Testis (tissue), 3 donors: ENCODE data around the gene ALDH16A1. TPM values are rescaled to one million over a fixed set of nuclear protein-coding genes. Genes with fewer than 3 reads are reported as not detected.
A peak's percentile ranks its signal among the peaks of the same experiment; 100 is the strongest.

Source experiments
- DNase-seq: peaks from one replicate; pipeline ENCODE4 v3.0.0-alpha.2; 2019
- H3K27ac ChIP-seq, 2 donors: fragments of 200-600 bp; sonication (generic); one replicate each; pipeline ENCODE4 v1.5.1; 2019
- H3K27me3 ChIP-seq: fragments of 200-600 bp; sonication (generic); one replicate; pipeline ENCODE4 v1.5.1; 2019
- H3K36me3 ChIP-seq: fragments of 200-600 bp; sonication (generic); one replicate; pipeline ENCODE4 v1.5.1; 2017; ENCODE audit warnings: low read depth; ENCODE audit errors: missing control alignments
- H3K4me1 ChIP-seq: fragments of 200-600 bp; sonication (generic); one replicate; pipeline ENCODE4 v1.5.1; 2019
- H3K4me3 ChIP-seq, 2 donors: fragments of 200-600 bp; sonication (generic); one replicate each; pipeline ENCODE4 v1.5.1; 2017 to 2019
- H3K9me3 ChIP-seq: fragments of 200-600 bp; sonication (generic); one replicate; pipeline ENCODE4 v1.5.1; 2017
- CTCF ChIP-seq, 3 experiments: fragments of 450-650 bp in 2 of 3; fragments of 200-600 bp in 1 of 3; sonication (generic) in 1 of 3; IDR thresholded peaks; one replicate each; pipeline ENCODE4 v1.5.1; 2016 to 2019; ENCODE audit warnings: antibody characterized with exemption in 3 of 3, mild to moderate bottlenecking in 2 of 3, moderate library complexity in 1 of 3
- POLR2A ChIP-seq: fragments of 450-650 bp; IDR thresholded peaks from one replicate; pipeline ENCODE4 v1.6.1; 2017; ENCODE audit warnings: antibody characterized with exemption, mild to moderate bottlenecking, moderate library complexity
- WGBS, 2 donors: methylation state at CpG; one replicate each; pipeline ENCODE4 v1.1.5; 2018; 5-methylcytosine and 5-hydroxymethylcytosine counted together
- intact Hi-C: fragments of 100-400 bp; cut with DNase I; formaldehyde crosslinking; loops from one replicate; pipeline ENCODE4 v1.15.1; 2023; ENCODE audit warnings: low total_unique reads
- polyA plus RNA-seq: library from polyadenylated mRNA; stranded (reverse); fragments of 350-450 nt; fragmentation: Illumina TruSeq; extraction: RNeasy Lipid Tissue Mini Kit (QIAGEN cat#74804); gene quantifications from one replicate; pipeline ENCODE4 v1.2.3, GENCODE V29; 2014; ENCODE audit warnings: low read depth, low replicate concordance; ENCODE audit not compliant: insufficient read depth
- total RNA-seq, 2 donors: library from RNA; depleted of rRNA; stranded (reverse); fragments of >200 nt; gene quantifications; one replicate each; pipeline ENCODE4 v1.2.3, GENCODE V29; 2016

The ALDH16A1 gene
- total and polyA plus RNA-seq, 3 donors from 2014 or later: 8.5 to 24.7 (median 22.4) TPM

- no peaks in the 10 kb centered on the region for H3K27me3 ChIP-seq
- peaks cover 29% of the 10 kb centered on the region for H3K4me1 ChIP-seq
- WGBS, 2 donors: 43 to 56% methylated on average over 14 of the region's 14 CpGs
- intact Hi-C loops: no loop called here
- H3K36me3 ChIP-seq: no peaks in the 10 kb centered on the region
- H3K4me3 ChIP-seq: no peak overlapping the region
- DNase-seq: peak; percentile 75
- TF ChIP-seq POLR2A: no peak
- peak; percentile 54 to 82 (median 61) for TF ChIP-seq CTCF (IDR thresholded peaks at IDR 0.05)
- H3K9me3 ChIP-seq: no peaks in the 10 kb centered on the region
- no peak overlapping the region for H3K27ac ChIP-seq
Measured at GRCh38 chr19:49502866-49503581, 50.0 kb downstream of the ALDH16A1 start.

GRCh38 chr19:49503582-49503962, 50.5 kb downstream of the ALDH16A1 start:
- Histone ChIP-seq H3K27ac (no peak overlapping the region), H3K27me3 (no peaks in the 10 kb centered on the region), H3K9me3 (no peaks in the 10 kb centered on the region), H3K36me3 (no peaks in the 10 kb centered on the region), H3K4me3 (no peak overlapping the region), H3K4me1 (peaks cover 23% of the 10 kb centered on the region)
- DNase-seq: no peak
- intact Hi-C loops: no loop called here
- WGBS, 2 donors: 84 to 92% methylated on average over 7 to 9 of the region's 9 CpGs
- TF ChIP-seq CTCF (IDR thresholded peaks at IDR 0.05): no peak
- no peak for TF ChIP-seq POLR2A

GRCh38 chr19:49506575-49507105, 53.6 kb downstream of the ALDH16A1 start:
- Histone ChIP-seq H3K4me3 (no peak overlapping the region), H3K4me1 (peaks cover 11% of the 10 kb centered on the region), H3K9me3 (no peaks in the 10 kb centered on the region), H3K36me3 (no peaks in the 10 kb centered on the region), H3K27me3 (no peaks in the 10 kb centered on the region), H3K27ac (no peak overlapping the region)
- 54 to 57% methylated on average over 8 of the region's 8 CpGs for WGBS, 2 donors
- TF ChIP-seq POLR2A (no peak), CTCF (IDR thresholded peaks at IDR 0.05) (peak; percentile 15 to 70 (median 60))
- peak; percentile 56 for DNase-seq
- intact Hi-C loops: no loop called here

GRCh38 chr19:49507803-49508494, 54.9 kb downstream of the ALDH16A1 start:
- Histone ChIP-seq H3K27me3 (no peaks in the 10 kb centered on the region), H3K27ac (no peak overlapping the region), H3K4me1 (peaks cover 13% of the 10 kb centered on the region), H3K9me3 (no peaks in the 10 kb centered on the region), H3K4me3 (no peak overlapping the region), H3K36me3 (no peaks in the 10 kb centered on the region)
- no peak for DNase-seq
- 69 to 76% methylated on average over 12 of the region's 12 CpGs for whole genome bisulfite sequencing, 2 donors
- intact Hi-C loops: no loop called here
- TF ChIP-seq CTCF (IDR thresholded peaks at IDR 0.05) (no peak), POLR2A (no peak)
